Panc1 (cell line): Measurements from ENCODE around the gene LDLRAD4.

Experiments used
- CTCF ChIP-seq: fragments of 450-650 bp; IDR thresholded peaks from 2 replicates; pipeline ENCODE4 v1.5.1; 2017; ENCODE audit warnings: mild to moderate bottlenecking
- POLR2AphosphoS5 ChIP-seq: IDR thresholded peaks from 2 replicates; pipeline ENCODE4 v1.6.1; 2012; ENCODE audit warnings: mild to moderate bottlenecking, low read depth, low read length, moderate library complexity
- REST ChIP-seq, 2 experiments: IDR thresholded peaks; 2 replicates each; pipeline ENCODE4 v1.6.1; 2011 to 2012; ENCODE audit warnings: low read depth in 2 of 2, control low read depth in 1 of 2, low read length in 1 of 2, mild to moderate bottlenecking in 1 of 2, moderate library complexity in 1 of 2; ENCODE audit not compliant: insufficient read depth in 1 of 2
- SIN3A ChIP-seq: IDR thresholded peaks from 2 replicates; pipeline ENCODE4 v1.6.1; 2012; ENCODE audit warnings: low read depth, mild to moderate bottlenecking, low read length, moderate library complexity, borderline replicate concordance; ENCODE audit not compliant: insufficient read depth
- TCF7L2 ChIP-seq: IDR thresholded peaks from 2 replicates; pipeline ENCODE4 v1.6.1; 2011; ENCODE audit warnings: mild to moderate bottlenecking, low read depth, low read length, inconsistent platforms

- TF ChIP-seq CTCF: peak; percentile 80
- TF ChIP-seq POLR2AphosphoS5: no peak
- TF ChIP-seq SIN3A: no peak
- no peak for TF ChIP-seq REST (IDR thresholded peaks at IDR 0.05; ENCODE audit: insufficient read depth in 1 of 2, low read depth in 2 of 2, low read length in 1 of 2)
- no peak for TF ChIP-seq TCF7L2
These were observed 411.5 kb downstream of the LDLRAD4 start for GRCh38 chr18:13629841-13630715.
